ENCODE results near the gene IVD. TPM values are rescaled to one million over a fixed set of nuclear protein-coding genes. Genes with fewer than 3 reads are reported as not detected.

The IVD gene
- polyA plus RNA-seq, result 10 to 100 TPM; 41.8 to 63.0 (median 60.6) TPM

DNA sequence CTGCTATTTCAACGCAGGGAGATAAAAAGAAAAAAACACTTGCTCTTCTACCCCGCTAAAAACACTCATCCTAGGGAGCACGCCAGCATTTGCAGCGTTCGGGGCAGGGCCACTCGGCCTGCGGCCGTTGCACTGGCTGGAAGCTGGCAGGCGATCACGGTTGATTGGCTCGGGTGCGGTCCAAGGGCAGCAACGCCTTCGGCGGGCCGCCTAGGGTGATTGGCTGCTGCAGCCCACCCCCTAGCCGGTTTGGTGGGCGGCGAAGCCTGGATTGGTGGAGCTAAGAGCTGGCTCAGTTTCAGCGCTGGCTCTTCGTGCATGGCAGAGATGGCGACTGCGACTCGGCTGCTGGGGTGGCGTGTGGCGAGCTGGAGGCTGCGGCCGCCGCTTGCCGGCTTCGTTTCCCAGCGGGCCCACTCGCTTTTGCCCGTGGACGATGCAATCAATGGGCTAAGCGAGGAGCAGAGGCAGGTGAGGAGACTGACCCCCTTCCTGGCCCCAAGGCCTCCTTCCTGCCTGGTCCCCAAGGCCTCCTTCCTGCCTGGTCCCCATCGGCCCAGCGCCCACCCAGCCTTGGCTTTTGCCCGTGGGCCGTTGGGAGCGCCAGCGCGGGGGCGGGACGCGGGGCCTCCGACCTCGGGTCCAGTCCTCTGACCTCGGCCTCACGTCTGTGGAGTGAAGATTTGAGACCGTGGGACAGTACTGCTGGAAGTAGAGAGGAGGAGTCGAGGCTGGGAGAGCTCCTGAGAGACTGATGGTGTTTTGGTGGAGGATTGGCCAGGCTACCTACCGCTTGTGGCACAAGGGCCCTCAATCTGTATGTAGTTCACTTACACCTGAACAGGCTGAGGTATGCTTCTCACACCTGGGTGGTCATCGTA lies at the start of gene IVD:
Gene IVD, plus strand, starts transcription at position 295 of the 881 bp plus-strand sequence. Its CDS starts 33 bp downstream, at position 328.
- peaks cover 27 to 31% of the 10 kb centered on the region in 2 donors for H3K4me1 Mint-ChIP-seq
- peak within 1 kb of the TSS; percentile 81 to 88 (median 87) for H3K4me3 Mint-ChIP-seq
- peaks cover 8% of the 10 kb centered on the region in 3 donors for H3K36me3 Mint-ChIP-seq
- peak within 1 kb of the TSS; percentile 54 to 94 (median 78) for H3K27ac Mint-ChIP-seq
- H3K9me3 Mint-ChIP-seq, result no peaks in the 10 kb centered on the region
- H3K27me3 Mint-ChIP-seq (ENCODE audit: low read depth in 3 of 3), result peaks cover 0 to 3% (median 0%) of the 10 kb centered on the region in 3 donors
- peak; percentile 88 to 90 (median 88) for DNase-seq

GRCh38 chr15:40355976-40356585 lies 49.5 kb upstream of the IVD start:
- H3K27ac Mint-ChIP-seq, result no peak overlapping the region
- no peak overlapping the region for H3K4me3 Mint-ChIP-seq

GRCh38 chr15:40357246-40357645 lies 48.3 kb upstream of the IVD start:
- no peaks in the 10 kb centered on the region for H3K9me3 Mint-ChIP-seq
- peaks cover 0 to 1% (median 0%) of the 10 kb centered on the region in 3 donors for H3K36me3 Mint-ChIP-seq
- H3K4me1 Mint-ChIP-seq, result peaks cover 11 to 14% of the 10 kb centered on the region in 2 donors
- peak overlapping the region; percentile 61 to 89 (median 85) for H3K4me3 Mint-ChIP-seq
- no peak overlapping the region for H3K27ac Mint-ChIP-seq
- peaks cover 3 to 10% (median 8%) of the 10 kb centered on the region in 3 donors for H3K27me3 Mint-ChIP-seq (ENCODE audit: low read depth in 3 of 3)
- DNase-seq, result no peak

More at GRCh38 chr15:40355976-40356585, 49.5 kb upstream of the IVD start:
- DNase-seq, result no peak
- H3K36me3 Mint-ChIP-seq, result no peaks in the 10 kb centered on the region
- H3K9me3 Mint-ChIP-seq, result no peaks in the 10 kb centered on the region
- H3K4me1 Mint-ChIP-seq, result peaks cover 11 to 14% of the 10 kb centered on the region in 2 donors
- H3K27me3 Mint-ChIP-seq (ENCODE audit: low read depth in 3 of 3), result peaks cover 3 to 10% (median 8%) of the 10 kb centered on the region in 3 donors

DNA sequence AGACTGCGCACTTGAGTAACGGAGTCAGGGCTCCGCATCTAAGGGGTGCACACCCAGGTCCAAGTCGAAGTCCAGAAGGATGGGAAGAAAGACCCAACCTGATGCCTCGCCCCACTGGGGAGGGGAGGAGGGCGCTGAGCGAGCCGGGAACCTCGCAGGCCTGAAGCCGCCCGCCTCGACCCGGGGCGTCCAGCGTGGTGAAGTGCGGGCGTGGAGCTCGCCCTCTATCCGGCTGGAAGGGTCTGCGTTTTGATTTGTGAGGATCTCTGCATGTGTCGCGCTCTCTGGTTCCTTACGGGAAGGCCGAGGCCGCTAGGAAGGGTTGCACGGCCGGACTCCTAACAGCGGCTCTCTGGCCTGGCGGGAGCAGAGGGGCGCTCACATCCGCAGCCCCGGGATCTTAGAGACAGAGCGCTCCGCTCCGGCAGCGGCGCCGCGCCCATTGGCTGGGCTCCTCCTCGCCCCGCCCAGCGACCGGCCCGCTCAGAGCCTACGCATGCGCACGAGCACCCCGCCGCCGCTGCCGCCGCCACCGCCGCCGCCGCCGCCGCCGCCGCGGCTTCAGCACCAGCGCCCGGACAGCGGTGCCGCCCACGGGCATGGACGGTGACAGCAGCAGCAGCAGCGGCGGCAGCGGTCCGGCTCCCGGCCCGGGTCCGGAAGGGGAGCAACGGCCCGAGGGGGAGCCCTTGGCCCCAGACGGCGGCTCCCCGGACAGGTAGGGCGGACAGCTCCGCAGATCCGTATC lies 47.7 kb upstream of the IVD start, which contains the start of gene DISP2:
Gene DISP2, plus strand, starts transcription at position 497 of the 748 bp plus-strand sequence. Its CDS starts 103 bp downstream, at position 600.
- H3K27ac Mint-ChIP-seq, result peak within 1 kb of the TSS in 1 of 6 donors; percentile 37
- peak within 1 kb of the TSS; percentile 78 to 89 (median 85) for H3K4me3 Mint-ChIP-seq
- H3K27me3 Mint-ChIP-seq (ENCODE audit: low read depth in 3 of 3), result peaks cover 3 to 10% (median 8%) of the 10 kb centered on the region in 3 donors
- peaks cover 11 to 20% of the 10 kb centered on the region in 2 donors for H3K4me1 Mint-ChIP-seq
- peak; percentile 91 to 93 (median 91) for DNase-seq
- H3K9me3 Mint-ChIP-seq, result no peaks in the 10 kb centered on the region
- peaks cover 0 to 6% (median 4%) of the 10 kb centered on the region in 3 donors for H3K36me3 Mint-ChIP-seq

- no peaks in the 10 kb centered on the region for H3K9me3 Mint-ChIP-seq
- H3K36me3 Mint-ChIP-seq, result peaks cover 0 to 6% (median 4%) of the 10 kb centered on the region in 3 donors
- no peak for DNase-seq
- peaks cover 11 to 20% of the 10 kb centered on the region in 2 donors for H3K4me1 Mint-ChIP-seq
- peak overlapping the region in 1 of 6 donors; percentile 37 for H3K27ac Mint-ChIP-seq
- peak overlapping the region; percentile 73 to 80 (median 78) for H3K4me3 Mint-ChIP-seq
- H3K27me3 Mint-ChIP-seq (ENCODE audit: low read depth in 3 of 3), result peaks cover 3 to 8% (median 8%) of the 10 kb centered on the region in 3 donors
Measured at GRCh38 chr15:40358471-40359353, 46.9 kb upstream of the IVD start.

DNA sequence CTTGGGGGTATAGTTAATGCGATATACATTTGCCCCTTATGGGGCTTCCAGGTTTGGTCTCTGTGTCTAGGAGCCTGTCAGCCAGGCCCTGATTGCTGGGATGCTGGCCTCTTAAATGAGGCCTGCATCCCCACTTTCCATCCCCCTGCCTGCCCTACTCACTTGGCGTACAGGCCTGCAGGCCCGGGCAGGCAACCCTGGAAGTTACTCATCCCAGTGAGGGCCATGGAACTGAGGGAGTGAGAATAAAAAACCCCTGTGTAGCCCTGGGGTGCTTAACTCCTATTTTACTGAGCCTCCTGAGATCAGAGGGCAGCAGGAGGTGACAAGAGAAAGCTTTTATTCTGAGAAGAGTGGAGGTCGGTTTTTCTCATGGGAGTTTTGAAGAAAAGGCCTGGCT lies 45.6 kb upstream of the IVD start:
- DNase-seq, result no peak
- Mint-ChIP-seq H3K27me3 (ENCODE audit: low read depth in 3 of 3) (peaks cover 3 to 8% (median 4%) of the 10 kb centered on the region in 3 donors), H3K4me1 (peaks cover 11 to 21% of the 10 kb centered on the region in 2 donors), H3K9me3 (no peaks in the 10 kb centered on the region), H3K27ac (no peak overlapping the region), H3K36me3 (peaks cover 0 to 6% (median 4%) of the 10 kb centered on the region in 3 donors), H3K4me3 (peak overlapping the region in 2 of 5 donors; percentile 54 to 78)

- Mint-ChIP-seq H3K27me3 (ENCODE audit: low read depth in 3 of 3) (peaks cover 3 to 8% (median 3%) of the 10 kb centered on the region in 3 donors), H3K27ac (no peak overlapping the region), H3K9me3 (no peaks in the 10 kb centered on the region), H3K4me3 (no peak overlapping the region), H3K4me1 (peaks cover 27 to 36% of the 10 kb centered on the region in 2 donors), H3K36me3 (peaks cover 0 to 6% (median 4%) of the 10 kb centered on the region in 3 donors)
- no peak for DNase-seq
Measured at GRCh38 chr15:40361640-40362039, 44.0 kb upstream of the IVD start.

DNA sequence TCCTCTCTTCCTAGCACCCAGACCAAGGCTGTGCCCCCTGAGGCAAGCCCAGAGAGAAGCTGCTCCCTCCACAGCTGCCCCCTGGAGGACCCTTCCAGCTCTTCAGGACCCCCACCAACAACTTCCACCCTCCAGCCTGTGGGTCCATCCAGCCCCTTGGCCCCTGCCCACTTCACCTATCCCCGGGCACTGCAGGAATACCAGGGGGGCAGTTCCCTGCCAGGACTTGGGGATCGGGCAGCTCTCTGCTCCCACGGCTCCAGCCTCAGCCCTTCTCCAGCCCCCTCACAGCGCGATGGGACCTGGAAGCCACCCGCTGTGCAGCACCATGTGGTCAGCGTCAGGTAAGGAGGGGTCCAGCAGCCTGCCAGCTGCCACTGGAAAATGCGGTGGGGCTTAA lies 42.0 kb upstream of the IVD start:
- H3K27ac Mint-ChIP-seq, result no peak overlapping the region
- H3K4me3 Mint-ChIP-seq, result no peak overlapping the region
- no peaks in the 10 kb centered on the region for H3K9me3 Mint-ChIP-seq
- DNase-seq, result no peak
- H3K36me3 Mint-ChIP-seq, result peaks cover 0 to 6% (median 4%) of the 10 kb centered on the region in 3 donors
- peaks cover 6 to 7% (median 6%) of the 10 kb centered on the region in 3 donors for H3K27me3 Mint-ChIP-seq (ENCODE audit: low read depth in 3 of 3)
- peaks cover 35 to 48% of the 10 kb centered on the region in 2 donors for H3K4me1 Mint-ChIP-seq

GRCh38 chr15:40364251-40364650 lies 41.3 kb upstream of the IVD start:
- H3K9me3 Mint-ChIP-seq, result no peaks in the 10 kb centered on the region
- H3K27ac Mint-ChIP-seq, result no peak overlapping the region
- H3K4me1 Mint-ChIP-seq, result peaks cover 32 to 46% of the 10 kb centered on the region in 2 donors
- H3K27me3 Mint-ChIP-seq (ENCODE audit: low read depth in 3 of 3), result peaks cover 3 to 6% (median 6%) of the 10 kb centered on the region in 3 donors
- peaks cover 0 to 6% (median 4%) of the 10 kb centered on the region in 3 donors for H3K36me3 Mint-ChIP-seq
- no peak overlapping the region for H3K4me3 Mint-ChIP-seq
- no peak for DNase-seq

GRCh38 chr15:40365016-40365415 lies 40.6 kb upstream of the IVD start:
- no peak for DNase-seq
- H3K27ac Mint-ChIP-seq, result no peak overlapping the region
- peaks cover 3 to 6% (median 6%) of the 10 kb centered on the region in 3 donors for H3K27me3 Mint-ChIP-seq (ENCODE audit: low read depth in 3 of 3)
- peak overlapping the region in 1 of 5 donors; percentile 41 for H3K4me3 Mint-ChIP-seq
- H3K4me1 Mint-ChIP-seq, result peaks cover 32 to 40% of the 10 kb centered on the region in 2 donors
- peaks cover 0 to 6% (median 4%) of the 10 kb centered on the region in 3 donors for H3K36me3 Mint-ChIP-seq
- no peaks in the 10 kb centered on the region for H3K9me3 Mint-ChIP-seq

DNA sequence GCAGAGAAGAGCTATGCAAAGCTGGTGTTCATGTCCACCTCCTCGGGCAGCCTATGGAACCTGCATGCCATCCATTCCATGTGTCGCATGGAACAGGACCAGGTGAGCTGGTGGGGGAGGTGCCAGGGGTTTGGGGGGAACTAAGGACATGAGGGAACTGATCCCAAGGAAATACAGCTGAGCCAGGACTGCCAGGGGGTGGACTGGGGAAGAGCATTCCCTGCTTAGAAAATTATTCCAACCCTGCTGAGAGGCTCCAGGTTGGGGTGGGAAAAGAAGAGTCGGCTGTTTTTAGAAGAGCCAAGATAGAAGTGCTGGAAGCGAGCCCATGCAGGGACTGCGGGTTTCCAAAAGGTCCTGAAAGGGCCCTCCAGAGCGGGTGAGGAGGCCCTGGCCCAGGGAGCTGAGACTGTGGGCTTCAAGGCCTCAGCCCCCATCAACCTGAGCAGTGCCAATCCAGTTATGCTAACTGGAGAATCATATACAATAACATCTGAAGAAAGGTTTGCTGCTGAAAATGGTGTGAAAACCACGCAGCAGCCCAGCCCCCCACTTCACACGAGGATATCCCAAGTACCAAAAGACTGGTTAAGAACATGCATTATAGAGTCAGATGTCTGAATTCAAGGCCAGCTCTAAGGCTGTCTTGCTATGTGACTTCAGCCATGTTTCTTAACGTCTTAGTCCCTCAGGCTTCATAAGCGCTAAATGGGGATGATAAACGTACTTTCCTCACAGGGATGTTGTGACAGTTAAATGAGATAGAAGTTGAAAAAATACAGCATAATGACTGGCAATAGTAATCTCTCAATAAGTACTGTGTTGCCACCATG lies 39.8 kb upstream of the IVD start:
- H3K4me3 Mint-ChIP-seq, result peak overlapping the region in 4 of 5 donors; percentile 49 to 67 (median 52)
- peaks cover 0 to 6% (median 4%) of the 10 kb centered on the region in 3 donors for H3K36me3 Mint-ChIP-seq
- peak overlapping the region in 3 of 6 donors; percentile 7 to 40 (median 37) for H3K27ac Mint-ChIP-seq
- H3K4me1 Mint-ChIP-seq, result peaks cover 32 to 40% of the 10 kb centered on the region in 2 donors
- DNase-seq, result no peak
- peaks cover 3 to 6% (median 6%) of the 10 kb centered on the region in 3 donors for H3K27me3 Mint-ChIP-seq (ENCODE audit: low read depth in 3 of 3)
- no peaks in the 10 kb centered on the region for H3K9me3 Mint-ChIP-seq
